ENCODE data around the gene APLNR. TPM values are rescaled to one million over a fixed set of nuclear protein-coding genes. Genes with fewer than 3 reads are reported as not detected.
A peak's percentile ranks its signal among the peaks of the same experiment; 100 is the strongest.

Gene APLNR
- total RNA-seq, 1 experiment from 2014 or later: 0.66 TPM

DNA sequence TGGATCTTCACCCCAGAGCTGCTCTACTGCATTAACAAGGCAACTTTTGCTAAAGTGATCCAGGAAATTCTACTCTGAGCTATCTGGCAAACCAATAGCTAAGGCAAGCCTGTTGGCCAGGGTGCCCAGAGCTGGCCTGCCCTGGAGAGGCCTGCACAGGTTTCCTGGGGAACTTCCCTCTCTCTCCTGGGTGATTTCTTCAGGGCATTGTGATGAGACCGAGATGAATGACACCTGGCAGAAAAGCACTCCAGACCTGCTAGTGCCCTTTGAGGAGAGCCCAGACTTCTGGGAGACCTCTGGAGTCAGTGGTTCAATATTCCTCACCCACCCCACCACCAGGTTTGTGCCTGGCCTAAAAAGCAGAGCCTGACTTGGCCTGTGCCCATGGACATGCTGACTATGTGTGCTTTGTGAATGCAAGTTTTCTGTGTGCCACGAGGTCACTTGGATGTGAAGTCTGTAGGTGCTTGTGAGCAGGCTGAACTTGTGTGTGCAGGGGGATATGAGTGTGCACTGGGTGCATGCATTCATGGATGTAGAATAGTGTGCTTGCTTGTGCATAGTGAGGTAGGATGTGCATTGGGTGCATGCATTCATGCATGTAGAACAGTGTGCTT, 4.4 kb upstream of the APLNR start:
- Mint-ChIP-seq H3K27me3 (ENCODE audit: low read depth) (no peaks in the 10 kb centered on the region; the same call in 1 of the 2 replicates), H3K4me1 (peaks cover 43% of the 10 kb centered on the region), H3K36me3 (no peaks in the 10 kb centered on the region), H3K9me3 (no peaks in the 10 kb centered on the region), H3K4me3 (no peak overlapping the region), H3K27ac (no peak overlapping the region)
- ChIA-PET CTCF (interaction anchor here (0.9 to 8.0 kb wide), 4 partner anchors 8 to 110 kb away, joined by 3 to 72 read pairs (median 6); no protein-coding TSS in a partner anchor), POLR2A (no interaction called here)
- TF ChIP-seq PRRX2 (CRISPR knock-in tag; IDR thresholded peaks at IDR 0.05) (no peak), AFF4 (CRISPR knock-in tag; IDR thresholded peaks at IDR 0.05; ENCODE audit: borderline replicate concordance) (no peak), MAX (CRISPR knock-in tag; IDR thresholded peaks at IDR 0.05) (no peak), ZNF671 (CRISPR knock-in tag; IDR thresholded peaks at IDR 0.05) (no peak), ZNF121 (CRISPR knock-in tag; IDR thresholded peaks at IDR 0.05) (no peak), MYBL2 (CRISPR knock-in tag; IDR thresholded peaks at IDR 0.05) (no peak), RELA (CRISPR knock-in tag; IDR thresholded peaks at IDR 0.05; ENCODE audit: borderline replicate concordance) (no peak), USF1 (CRISPR knock-in tag; IDR thresholded peaks at IDR 0.05) (no peak), TEAD1 (CRISPR knock-in tag; IDR thresholded peaks at IDR 0.05) (no peak), TCF7 (CRISPR knock-in tag; IDR thresholded peaks at IDR 0.05; ENCODE audit: low read depth) (no peak), EMX1 (CRISPR knock-in tag; IDR thresholded peaks at IDR 0.05) (no peak)
- TF ChIP-seq, protein P1, sequence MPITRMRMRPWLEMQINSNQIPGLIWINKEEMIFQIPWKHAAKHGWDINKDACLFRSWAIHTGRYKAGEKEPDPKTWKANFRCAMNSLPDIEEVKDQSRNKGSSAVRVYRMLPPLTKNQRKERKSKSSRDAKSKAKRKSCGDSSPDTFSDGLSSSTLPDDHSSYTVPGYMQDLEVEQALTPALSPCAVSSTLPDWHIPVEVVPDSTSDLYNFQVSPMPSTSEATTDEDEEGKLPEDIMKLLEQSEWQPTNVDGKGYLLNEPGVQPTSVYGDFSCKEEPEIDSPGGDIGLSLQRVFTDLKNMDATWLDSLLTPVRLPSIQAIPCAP (CRISPR knock-in tag; IDR thresholded peaks at IDR 0.05): no peak
- TF ChIP-seq, protein P2, sequence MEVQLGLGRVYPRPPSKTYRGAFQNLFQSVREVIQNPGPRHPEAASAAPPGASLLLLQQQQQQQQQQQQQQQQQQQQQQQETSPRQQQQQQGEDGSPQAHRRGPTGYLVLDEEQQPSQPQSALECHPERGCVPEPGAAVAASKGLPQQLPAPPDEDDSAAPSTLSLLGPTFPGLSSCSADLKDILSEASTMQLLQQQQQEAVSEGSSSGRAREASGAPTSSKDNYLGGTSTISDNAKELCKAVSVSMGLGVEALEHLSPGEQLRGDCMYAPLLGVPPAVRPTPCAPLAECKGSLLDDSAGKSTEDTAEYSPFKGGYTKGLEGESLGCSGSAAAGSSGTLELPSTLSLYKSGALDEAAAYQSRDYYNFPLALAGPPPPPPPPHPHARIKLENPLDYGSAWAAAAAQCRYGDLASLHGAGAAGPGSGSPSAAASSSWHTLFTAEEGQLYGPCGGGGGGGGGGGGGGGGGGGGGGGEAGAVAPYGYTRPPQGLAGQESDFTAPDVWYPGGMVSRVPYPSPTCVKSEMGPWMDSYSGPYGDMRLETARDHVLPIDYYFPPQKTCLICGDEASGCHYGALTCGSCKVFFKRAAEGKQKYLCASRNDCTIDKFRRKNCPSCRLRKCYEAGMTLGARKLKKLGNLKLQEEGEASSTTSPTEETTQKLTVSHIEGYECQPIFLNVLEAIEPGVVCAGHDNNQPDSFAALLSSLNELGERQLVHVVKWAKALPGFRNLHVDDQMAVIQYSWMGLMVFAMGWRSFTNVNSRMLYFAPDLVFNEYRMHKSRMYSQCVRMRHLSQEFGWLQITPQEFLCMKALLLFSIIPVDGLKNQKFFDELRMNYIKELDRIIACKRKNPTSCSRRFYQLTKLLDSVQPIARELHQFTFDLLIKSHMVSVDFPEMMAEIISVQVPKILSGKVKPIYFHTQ (CRISPR knock-in tag; IDR thresholded peaks at IDR 0.05): no peak
- ATAC-seq: no peak
- DNase-seq (ENCODE audit: low spot score): no peak

DNA sequence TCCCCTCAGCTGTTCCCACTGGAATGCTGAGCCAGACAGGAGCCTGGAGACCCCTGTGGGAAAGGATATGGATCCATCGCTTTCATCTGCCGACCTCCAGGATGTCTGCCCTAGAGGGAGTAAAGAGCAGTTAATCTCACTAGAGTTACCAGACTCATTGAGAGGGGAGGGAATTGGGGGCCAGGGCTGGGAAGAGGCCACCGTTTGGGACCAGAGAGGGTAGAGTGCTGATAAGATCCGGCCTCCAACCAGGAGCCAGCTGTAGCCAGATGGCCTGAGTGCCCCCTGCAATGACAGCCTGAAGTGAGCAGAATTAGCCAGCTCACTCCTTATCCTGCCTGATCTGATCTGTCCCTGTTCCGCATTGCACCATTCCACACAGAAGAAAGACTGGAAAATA, 3.7 kb upstream of the APLNR start:
- ChIA-PET CTCF (interaction anchor here (0.9 to 8.0 kb wide), 3 partner anchors 9 to 110 kb away, joined by 3 to 72 read pairs (median 9); no protein-coding TSS in a partner anchor), POLR2A (interaction anchor here (0.6 kb wide), 1 partner anchor 291 kb away, joined by 3 read pairs; no protein-coding TSS in a partner anchor)
- Mint-ChIP-seq H3K4me1 (peaks cover 49% of the 10 kb centered on the region), H3K4me3 (no peak overlapping the region), H3K9me3 (no peaks in the 10 kb centered on the region), H3K27ac (peak overlapping the region; percentile 52), H3K36me3 (no peaks in the 10 kb centered on the region), H3K27me3 (ENCODE audit: low read depth) (no peaks in the 10 kb centered on the region; the same call in 1 of the 2 replicates)
- no peak for DNase-seq (ENCODE audit: low spot score)
- ATAC-seq: peak; percentile 63
- TF ChIP-seq JAZF1 (CRISPR knock-in tag; IDR thresholded peaks at IDR 0.05) (no peak), NR1H2 (CRISPR knock-in tag; IDR thresholded peaks at IDR 0.05) (no peak), CREM (CRISPR knock-in tag; IDR thresholded peaks at IDR 0.05) (no peak), ZNF423 (CRISPR knock-in tag; IDR thresholded peaks at IDR 0.05) (no peak), AFF4 (CRISPR knock-in tag; IDR thresholded peaks at IDR 0.05; ENCODE audit: borderline replicate concordance) (no peak), ZSCAN18 (CRISPR knock-in tag; IDR thresholded peaks at IDR 0.05) (no peak), TEAD1 (CRISPR knock-in tag; IDR thresholded peaks at IDR 0.05) (no peak)
- TF ChIP-seq, protein P3, sequence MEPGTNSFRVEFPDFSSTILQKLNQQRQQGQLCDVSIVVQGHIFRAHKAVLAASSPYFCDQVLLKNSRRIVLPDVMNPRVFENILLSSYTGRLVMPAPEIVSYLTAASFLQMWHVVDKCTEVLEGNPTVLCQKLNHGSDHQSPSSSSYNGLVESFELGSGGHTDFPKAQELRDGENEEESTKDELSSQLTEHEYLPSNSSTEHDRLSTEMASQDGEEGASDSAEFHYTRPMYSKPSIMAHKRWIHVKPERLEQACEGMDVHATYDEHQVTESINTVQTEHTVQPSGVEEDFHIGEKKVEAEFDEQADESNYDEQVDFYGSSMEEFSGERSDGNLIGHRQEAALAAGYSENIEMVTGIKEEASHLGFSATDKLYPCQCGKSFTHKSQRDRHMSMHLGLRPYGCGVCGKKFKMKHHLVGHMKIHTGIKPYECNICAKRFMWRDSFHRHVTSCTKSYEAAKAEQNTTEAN (CRISPR knock-in tag; IDR thresholded peaks at IDR 0.05): no peak
